Mammary epithelial cell (primary cell): Measurements from ENCODE around the gene TMLHE.

Experiments used
- EZH2 ChIP-seq: IDR thresholded peaks from 2 replicates; pipeline ENCODE4 v1.6.1; 2012; ENCODE audit warnings: low read length, inconsistent platforms, borderline replicate concordance
- TF ChIP-seq, protein P1 (sequence below), 2 donors: IDR thresholded peaks in 1 of 2; conservative IDR thresholded peaks in 1 of 2; 2 replicates each; pipeline ENCODE4 v1.5.1; 2011 to 2012; ENCODE audit warnings: inconsistent platforms in 2 of 2, low read length in 2 of 2, mild to moderate bottlenecking in 2 of 2, control low read depth in 1 of 2, low read depth in 1 of 2; ENCODE audit not compliant: insufficient read depth in 1 of 2; ENCODE audit errors: extremely low read depth in 1 of 2

DNA sequence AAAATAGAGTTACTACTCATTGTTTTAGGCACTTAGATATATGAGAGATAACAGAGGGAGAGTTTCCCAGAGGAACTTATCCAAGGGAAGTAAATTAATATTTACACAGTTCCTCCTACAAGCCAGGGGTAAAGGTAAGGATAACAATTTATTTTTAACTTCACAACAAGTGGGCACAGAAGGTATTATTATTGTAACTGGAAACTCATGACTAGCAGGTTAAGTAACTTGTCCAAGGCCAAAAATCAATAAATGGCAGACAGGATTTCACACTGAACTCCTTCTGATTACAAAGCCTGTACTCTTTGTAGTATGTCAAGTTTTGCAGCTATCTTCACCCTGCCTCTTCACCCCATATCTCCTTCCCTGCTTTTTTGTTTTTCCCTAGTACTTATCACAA, 107.5 kb downstream of the TMLHE start:
- TF ChIP-seq, protein P1, sequence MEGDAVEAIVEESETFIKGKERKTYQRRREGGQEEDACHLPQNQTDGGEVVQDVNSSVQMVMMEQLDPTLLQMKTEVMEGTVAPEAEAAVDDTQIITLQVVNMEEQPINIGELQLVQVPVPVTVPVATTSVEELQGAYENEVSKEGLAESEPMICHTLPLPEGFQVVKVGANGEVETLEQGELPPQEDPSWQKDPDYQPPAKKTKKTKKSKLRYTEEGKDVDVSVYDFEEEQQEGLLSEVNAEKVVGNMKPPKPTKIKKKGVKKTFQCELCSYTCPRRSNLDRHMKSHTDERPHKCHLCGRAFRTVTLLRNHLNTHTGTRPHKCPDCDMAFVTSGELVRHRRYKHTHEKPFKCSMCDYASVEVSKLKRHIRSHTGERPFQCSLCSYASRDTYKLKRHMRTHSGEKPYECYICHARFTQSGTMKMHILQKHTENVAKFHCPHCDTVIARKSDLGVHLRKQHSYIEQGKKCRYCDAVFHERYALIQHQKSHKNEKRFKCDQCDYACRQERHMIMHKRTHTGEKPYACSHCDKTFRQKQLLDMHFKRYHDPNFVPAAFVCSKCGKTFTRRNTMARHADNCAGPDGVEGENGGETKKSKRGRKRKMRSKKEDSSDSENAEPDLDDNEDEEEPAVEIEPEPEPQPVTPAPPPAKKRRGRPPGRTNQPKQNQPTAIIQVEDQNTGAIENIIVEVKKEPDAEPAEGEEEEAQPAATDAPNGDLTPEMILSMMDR (conservative IDR thresholded peaks at IDR 0.05 in 1 of 2, IDR thresholded peaks at IDR 0.05 in 1 of 2; ENCODE audit: extremely low read depth in 1 of 2, insufficient read depth in 1 of 2, low read depth in 1 of 2, low read length in 2 of 2), result no peak
- TF ChIP-seq EZH2, result no peak
